RKO (cell line): Measurements from ENCODE around the gene KRTAP5-5.

ENCODE experiments used
- DNase-seq: peaks from one replicate; pipeline ENCODE4 v3.0.0-alpha.2; 2016; ENCODE audit warnings: low spot score

KRTAP5-5 gene

DNA sequence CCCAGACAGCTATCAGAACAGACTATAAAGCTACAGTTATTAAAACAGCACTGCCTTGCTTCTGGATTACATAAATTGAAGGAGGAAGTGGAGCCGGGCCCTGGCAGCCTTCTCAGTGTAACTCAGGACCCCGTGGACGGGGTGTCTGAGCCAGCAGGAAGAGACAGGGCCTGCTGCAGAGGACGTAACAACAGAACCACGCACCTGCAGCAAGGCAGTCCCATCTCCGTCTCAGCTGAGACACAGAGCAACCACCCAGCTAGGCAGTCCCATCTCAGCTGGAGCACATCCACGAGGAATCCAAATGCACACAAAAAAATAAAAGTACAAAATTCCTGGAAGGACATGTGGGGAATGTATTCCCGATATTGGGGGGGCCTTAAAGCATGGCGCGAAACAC is 50.3 kb downstream of the KRTAP5-5 start:
- no peak for DNase-seq
